ENCODE results near the gene GPC6.

Gene GPC6

GRCh38 chr13:94061301-94061700 is 834.7 kb downstream of the GPC6 start:
- no peaks in the 10 kb centered on the region for H3K36me3 Mint-ChIP-seq (ENCODE audit: low read depth)
- H3K9me3 Mint-ChIP-seq = no peaks in the 10 kb centered on the region
- TF ChIP-seq CTCF (IDR thresholded peaks at IDR 0.05) = no peak
- peaks cover 24% of the 10 kb centered on the region for H3K4me1 Mint-ChIP-seq
- no peaks in the 10 kb centered on the region for H3K27me3 Mint-ChIP-seq (ENCODE audit: low read depth, poor library complexity)
- no peak overlapping the region for H3K4me3 Mint-ChIP-seq
- no peak for DNase-seq
- no peak overlapping the region for H3K27ac Mint-ChIP-seq

DNA sequence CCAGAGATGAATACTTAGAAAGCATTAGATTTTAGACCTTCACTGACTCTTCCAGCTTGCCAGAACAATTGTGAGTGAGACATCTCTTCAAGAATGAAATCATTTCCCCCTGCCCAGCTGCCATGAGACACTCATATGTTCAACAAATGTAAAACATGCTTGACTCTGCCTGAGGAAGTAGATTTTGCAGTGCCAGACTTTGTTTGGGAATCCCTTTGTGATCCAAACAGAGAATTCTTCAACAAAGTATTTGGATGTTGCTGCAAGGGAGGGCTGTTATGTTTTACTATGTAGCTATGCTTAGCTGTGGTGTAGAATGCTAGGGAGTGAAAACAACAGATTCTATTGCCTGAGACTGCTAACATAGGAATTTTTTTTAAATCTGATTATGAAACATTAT is 836.5 kb downstream of the GPC6 start:
- Mint-ChIP-seq H3K27me3 (ENCODE audit: low read depth, poor library complexity) (no peaks in the 10 kb centered on the region), H3K4me3 (no peak overlapping the region), H3K27ac (peak overlapping the region; percentile 10), H3K4me1 (peaks cover 24% of the 10 kb centered on the region), H3K36me3 (ENCODE audit: low read depth) (peaks cover 7% of the 10 kb centered on the region), H3K9me3 (peaks cover 3% of the 10 kb centered on the region)
- TF ChIP-seq CTCF (IDR thresholded peaks at IDR 0.05) = no peak
- DNase-seq = no peak

GRCh38 chr13:94063848-94064247 is 837.2 kb downstream of the GPC6 start:
- H3K9me3 Mint-ChIP-seq = peaks cover 4% of the 10 kb centered on the region
- no peak overlapping the region for H3K27ac Mint-ChIP-seq
- no peak for DNase-seq
- TF ChIP-seq CTCF (IDR thresholded peaks at IDR 0.05) = no peak
- H3K36me3 Mint-ChIP-seq (ENCODE audit: low read depth) = peaks cover 7% of the 10 kb centered on the region
- no peaks in the 10 kb centered on the region for H3K27me3 Mint-ChIP-seq (ENCODE audit: low read depth, poor library complexity)
- peaks cover 24% of the 10 kb centered on the region for H3K4me1 Mint-ChIP-seq
- H3K4me3 Mint-ChIP-seq = no peak overlapping the region

DNA sequence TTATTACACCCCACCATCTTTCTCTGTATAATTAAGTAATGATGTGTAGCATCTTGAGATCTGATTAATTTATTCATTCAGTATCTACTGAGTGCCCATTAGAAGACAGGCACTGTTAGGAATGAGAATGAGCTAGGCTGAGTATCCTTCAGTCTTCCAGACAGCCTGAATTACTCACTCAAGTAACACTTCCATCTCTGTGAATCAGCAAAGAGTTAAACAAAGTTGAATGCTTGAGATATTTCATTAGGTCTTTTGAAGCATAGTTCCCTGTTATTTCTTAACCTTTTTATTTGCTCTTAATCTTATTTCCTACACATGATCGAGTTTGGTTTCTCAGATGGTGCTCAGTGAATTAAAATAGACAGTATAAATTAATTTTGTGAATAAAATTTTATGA is 839.1 kb downstream of the GPC6 start:
- Mint-ChIP-seq H3K4me3 (no peak overlapping the region), H3K36me3 (ENCODE audit: low read depth) (peaks cover 19% of the 10 kb centered on the region), H3K4me1 (peaks cover 24% of the 10 kb centered on the region), H3K27ac (no peak overlapping the region), H3K9me3 (peaks cover 19% of the 10 kb centered on the region), H3K27me3 (ENCODE audit: low read depth, poor library complexity) (no peaks in the 10 kb centered on the region)
- DNase-seq = no peak
- TF ChIP-seq CTCF (IDR thresholded peaks at IDR 0.05) = no peak

DNA sequence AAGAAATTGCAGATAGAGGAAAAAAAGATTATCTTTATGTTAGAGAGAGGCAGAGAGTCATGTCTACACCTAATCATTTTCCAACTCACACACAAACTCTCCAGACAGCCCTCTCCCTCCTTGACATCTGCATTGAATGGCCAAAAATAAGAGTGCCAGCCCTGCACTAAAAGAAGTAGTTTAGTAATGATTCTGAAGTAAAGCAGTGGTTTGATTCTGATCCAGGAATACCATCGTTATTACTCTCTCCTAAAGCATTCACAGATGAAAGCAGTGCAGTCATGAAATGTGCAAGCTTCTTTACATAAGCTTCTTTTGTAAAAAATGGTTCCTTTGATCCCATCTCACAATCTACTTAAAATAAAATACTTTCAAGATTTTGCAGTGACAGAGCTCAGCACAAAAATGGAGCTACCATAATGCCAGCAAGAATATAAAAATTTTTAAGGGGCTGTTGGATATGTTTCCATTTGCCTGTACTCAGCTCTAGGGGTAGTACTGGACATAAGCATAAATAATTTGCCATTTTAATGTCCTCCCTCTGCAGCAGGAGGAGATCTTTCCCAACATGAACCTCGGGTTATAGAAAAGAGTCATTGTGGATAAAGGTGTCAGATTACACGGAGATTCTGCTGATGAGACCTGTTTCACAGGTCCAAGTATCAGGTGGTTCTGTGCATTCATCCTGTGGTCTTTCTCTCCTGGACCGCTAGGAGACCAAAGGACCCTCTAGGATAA is 846.6 kb downstream of the GPC6 start:
- H3K27ac Mint-ChIP-seq = no peak overlapping the region

More for the DNA sequence above, 846.6 kb downstream of the GPC6 start:
- TF ChIP-seq CTCF (IDR thresholded peaks at IDR 0.05) = no peak
- DNase-seq = no peak
- Mint-ChIP-seq H3K36me3 (ENCODE audit: low read depth) (peaks cover 38% of the 10 kb centered on the region), H3K27me3 (ENCODE audit: low read depth, poor library complexity) (no peaks in the 10 kb centered on the region), H3K4me3 (no peak overlapping the region), H3K4me1 (no peaks in the 10 kb centered on the region), H3K9me3 (peaks cover 41% of the 10 kb centered on the region)

Measured in nephron progenitor cell (in vitro differentiated cells).